GM23248 (cell line): Measurements from ENCODE around the gene PGAP3.

Source experiments
- EZH2 ChIP-seq: fragments of 200-600 bp; sonication (generic); IDR thresholded peaks from 2 replicates; pipeline ENCODE4 v1.6.1; 2018; ENCODE audit warnings: antibody characterized with exemption, mild to moderate bottlenecking; ENCODE audit not compliant: insufficient read depth, poor library complexity, severe bottlenecking
- EZH2phosphoT487 ChIP-seq: fragments of 200-600 bp; sonication (generic); IDR thresholded peaks from 2 replicates; pipeline ENCODE4 v1.6.1; 2018; ENCODE audit warnings: antibody characterized with exemption, moderate library complexity, mild to moderate bottlenecking, low read depth; ENCODE audit not compliant: insufficient read depth

- no peak for TF ChIP-seq EZH2
- TF ChIP-seq EZH2phosphoT487, result no peak
Observed at GRCh38 chr17:39701784-39702422, 14.0 kb upstream of the PGAP3 start.
